ENCODE results near the gene ADGRL1. TPM values are rescaled to one million over a fixed set of nuclear protein-coding genes. Genes with fewer than 3 reads are reported as not detected.
"Not testable (repeated sequence)": the region's sequence is repeated elsewhere in the genome, so short reads cannot be mapped to it uniquely, and the experiment has no call there.

The ADGRL1 gene
- total RNA-seq, 1 donor from 2014 or later = 32.9 TPM

GRCh38 chr19:14206737-14207726, 1.1 kb upstream of the ADGRL1 start:
- Mint-ChIP-seq H3K27me3 (ENCODE audit: unreplicated experiment) (peaks cover 16% of the 10 kb centered on the region), H3K4me3 (ENCODE audit: unreplicated experiment) (peak overlapping the region; percentile 94), H3K4me1 (ENCODE audit: unreplicated experiment) (peaks cover 12% of the 10 kb centered on the region), H3K27ac (ENCODE audit: unreplicated experiment) (peak overlapping the region; percentile 92)
- H3K36me3 Mint-ChIP-seq (ENCODE audit: low read depth, unreplicated experiment); H3K9me3 Mint-ChIP-seq (ENCODE audit: unreplicated experiment): not testable (repeated sequence)
- DNase-seq (ENCODE audit: low spot score) = peak; percentile 97

- Mint-ChIP-seq H3K27me3 (ENCODE audit: unreplicated experiment) (peaks cover 18% of the 10 kb centered on the region), H3K4me1 (ENCODE audit: unreplicated experiment) (peaks cover 16% of the 10 kb centered on the region)
- not testable (repeated sequence) for DNase-seq (ENCODE audit: low spot score); H3K27ac Mint-ChIP-seq (ENCODE audit: unreplicated experiment); H3K9me3 Mint-ChIP-seq (ENCODE audit: unreplicated experiment); H3K4me3 Mint-ChIP-seq (ENCODE audit: unreplicated experiment); H3K36me3 Mint-ChIP-seq (ENCODE audit: low read depth, unreplicated experiment)
Observed at GRCh38 chr19:14206308-14206707, 339 bp upstream of the ADGRL1 start.

DNA sequence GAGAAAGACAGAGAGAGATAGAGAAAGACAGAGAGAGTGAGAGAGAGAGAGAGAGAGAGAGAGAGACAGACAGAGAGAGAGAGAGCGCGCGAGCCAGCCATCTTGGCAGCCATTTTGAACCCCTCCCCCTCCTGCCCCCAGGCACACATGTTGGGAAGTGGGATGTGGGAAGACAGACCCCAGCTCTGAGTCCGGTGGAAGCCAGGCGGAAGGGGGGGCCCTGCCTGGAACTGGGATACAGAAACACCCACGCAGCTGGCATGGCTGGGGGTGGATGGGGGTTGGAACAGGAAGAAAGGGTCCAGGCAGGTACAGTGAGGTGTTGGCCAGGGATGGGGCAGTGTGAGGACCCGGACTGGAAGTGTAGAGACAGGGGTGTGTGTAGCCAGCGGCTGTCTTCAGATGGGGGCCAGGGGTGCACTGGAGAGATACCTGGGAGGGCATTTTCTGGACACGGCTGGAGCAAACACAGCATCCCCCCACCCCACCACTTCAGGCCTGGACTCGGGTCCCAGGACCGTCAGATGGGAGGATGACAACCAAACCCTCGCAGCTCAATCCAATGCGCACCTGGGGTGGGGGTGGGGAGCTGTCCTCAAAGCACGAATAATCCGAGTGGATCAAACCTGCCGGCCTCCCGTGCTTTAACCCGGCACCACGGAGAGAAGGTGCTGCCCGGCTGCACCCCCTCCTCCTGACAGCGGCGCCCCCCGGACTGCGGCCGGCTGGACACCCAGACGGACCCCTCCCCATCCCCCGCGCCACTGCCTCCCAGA, 1.1 kb downstream of the ADGRL1 start:
- not testable (repeated sequence) for DNase-seq (ENCODE audit: low spot score); H3K9me3 Mint-ChIP-seq (ENCODE audit: unreplicated experiment); H3K36me3 Mint-ChIP-seq (ENCODE audit: low read depth, unreplicated experiment)
- Mint-ChIP-seq H3K27me3 (ENCODE audit: unreplicated experiment) (peaks cover 21% of the 10 kb centered on the region), H3K4me1 (ENCODE audit: unreplicated experiment) (peaks cover 22% of the 10 kb centered on the region), H3K4me3 (ENCODE audit: unreplicated experiment) (peak overlapping the region; percentile 89), H3K27ac (ENCODE audit: unreplicated experiment) (peak overlapping the region; percentile 39)

- not testable (repeated sequence) for H3K36me3 Mint-ChIP-seq (ENCODE audit: low read depth, unreplicated experiment); H3K9me3 Mint-ChIP-seq (ENCODE audit: unreplicated experiment); DNase-seq (ENCODE audit: low spot score)
- Mint-ChIP-seq H3K4me1 (ENCODE audit: unreplicated experiment) (peaks cover 23% of the 10 kb centered on the region), H3K4me3 (ENCODE audit: unreplicated experiment) (peak overlapping the region; percentile 89), H3K27me3 (ENCODE audit: unreplicated experiment) (peaks cover 21% of the 10 kb centered on the region), H3K27ac (ENCODE audit: unreplicated experiment) (peak overlapping the region; percentile 39)
Observed at GRCh38 chr19:14204219-14204618, 1.8 kb downstream of the ADGRL1 start.

- not testable (repeated sequence) for H3K36me3 Mint-ChIP-seq (ENCODE audit: low read depth, unreplicated experiment); H3K9me3 Mint-ChIP-seq (ENCODE audit: unreplicated experiment); H3K27ac Mint-ChIP-seq (ENCODE audit: unreplicated experiment); DNase-seq (ENCODE audit: low spot score)
- Mint-ChIP-seq H3K4me1 (ENCODE audit: unreplicated experiment) (peaks cover 23% of the 10 kb centered on the region), H3K27me3 (ENCODE audit: unreplicated experiment) (peaks cover 21% of the 10 kb centered on the region), H3K4me3 (ENCODE audit: unreplicated experiment) (peak overlapping the region; percentile 89)
Observed at GRCh38 chr19:14203788-14204187, 2.2 kb downstream of the ADGRL1 start.

- Mint-ChIP-seq H3K4me3 (ENCODE audit: unreplicated experiment) (no peak overlapping the region), H3K4me1 (ENCODE audit: unreplicated experiment) (peaks cover 23% of the 10 kb centered on the region), H3K27me3 (ENCODE audit: unreplicated experiment) (peaks cover 21% of the 10 kb centered on the region), H3K36me3 (ENCODE audit: low read depth, unreplicated experiment) (no peaks in the 10 kb centered on the region), H3K27ac (ENCODE audit: unreplicated experiment) (no peak overlapping the region), H3K9me3 (ENCODE audit: unreplicated experiment) (no peaks in the 10 kb centered on the region)
- DNase-seq (ENCODE audit: low spot score) = no peak
- TF ChIP-seq CTCF (IDR thresholded peaks at IDR 0.05; ENCODE audit: unreplicated experiment) = no peak
Observed at GRCh38 chr19:14203177-14203576, 2.8 kb downstream of the ADGRL1 start.

- not testable (repeated sequence) for DNase-seq (ENCODE audit: low spot score); H3K9me3 Mint-ChIP-seq (ENCODE audit: unreplicated experiment); H3K27ac Mint-ChIP-seq (ENCODE audit: unreplicated experiment); H3K36me3 Mint-ChIP-seq (ENCODE audit: low read depth, unreplicated experiment); H3K4me3 Mint-ChIP-seq (ENCODE audit: unreplicated experiment)
- Mint-ChIP-seq H3K4me1 (ENCODE audit: unreplicated experiment) (peaks cover 17% of the 10 kb centered on the region), H3K27me3 (ENCODE audit: unreplicated experiment) (peaks cover 24% of the 10 kb centered on the region)
Observed at GRCh38 chr19:14201481-14201880, 4.5 kb downstream of the ADGRL1 start.
